IMR-90 (cell line): ENCODE measurements around the gene RIIAD1.

Experiments used
- CEBPB ChIP-seq: IDR thresholded peaks from 2 replicates; pipeline ENCODE4 v1.6.1; 2012; ENCODE audit warnings: low read depth, low read length, improper control_type of control experiment
- POLR2A ChIP-seq: IDR thresholded peaks from 2 replicates; pipeline ENCODE4 v1.6.1; 2012; ENCODE audit warnings: mild to moderate bottlenecking, low read depth, low read length
- RAD21 ChIP-seq: IDR thresholded peaks from 2 replicates; pipeline ENCODE4 v1.6.1; 2012; ENCODE audit warnings: low read length, improper control_type of control experiment
- SMC3 ChIP-seq: fragments of 150-350 bp; IDR thresholded peaks from 2 replicates; pipeline ENCODE4 v1.6.1; 2016; ENCODE audit warnings: low read depth, mild to moderate bottlenecking, antibody characterized with exemption, low read length, moderate library complexity
- TF ChIP-seq, protein P1 (sequence below): conservative IDR thresholded peaks from 2 replicates; pipeline ENCODE4 v1.5.1; 2012; ENCODE audit warnings: mild to moderate bottlenecking, low read depth, low read length, improper control_type of control experiment

DNA sequence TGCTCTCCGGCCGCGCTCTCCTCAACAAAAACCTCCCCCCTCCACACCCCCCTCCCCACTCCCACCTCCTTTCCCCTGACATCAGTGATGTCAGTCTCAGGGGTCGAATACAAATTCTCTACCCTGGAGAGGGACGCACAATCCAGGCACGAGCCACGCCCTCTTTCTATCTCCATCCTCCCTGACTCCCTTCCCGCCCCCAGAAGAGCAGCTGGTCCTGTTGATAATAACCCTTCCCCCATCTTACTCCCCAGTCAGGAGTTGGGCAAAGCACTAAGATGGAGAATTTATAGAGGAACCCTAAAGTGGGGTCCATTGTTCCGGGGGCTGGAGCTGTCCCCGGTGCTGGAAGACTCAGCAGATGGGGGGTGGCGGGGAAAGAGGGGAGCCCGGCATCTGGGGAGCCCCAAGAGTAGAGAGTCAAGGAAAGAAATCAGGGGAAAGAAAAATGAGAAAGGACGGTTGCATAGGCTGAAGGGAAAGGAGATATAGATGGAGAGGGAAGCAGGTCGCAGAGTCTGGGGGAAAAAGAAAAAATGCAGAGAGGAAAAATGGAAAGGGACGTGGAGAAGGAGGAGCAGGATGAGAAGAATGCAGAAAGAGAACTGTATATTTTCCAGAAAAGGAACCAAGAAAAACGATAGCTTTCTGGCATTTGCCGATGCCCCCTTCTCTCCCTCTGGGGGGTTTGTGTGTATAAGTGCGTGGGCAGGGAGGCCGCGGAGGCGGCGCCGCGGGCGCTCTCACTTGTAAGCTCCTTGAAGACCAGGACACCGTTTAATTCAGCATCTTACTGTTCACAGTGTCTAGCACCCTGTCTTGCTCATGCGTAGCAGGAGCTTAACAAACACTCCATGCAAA, 4.3 kb upstream of the RIIAD1 start, which contains the start of gene CELF3:
- TF ChIP-seq, protein P1, sequence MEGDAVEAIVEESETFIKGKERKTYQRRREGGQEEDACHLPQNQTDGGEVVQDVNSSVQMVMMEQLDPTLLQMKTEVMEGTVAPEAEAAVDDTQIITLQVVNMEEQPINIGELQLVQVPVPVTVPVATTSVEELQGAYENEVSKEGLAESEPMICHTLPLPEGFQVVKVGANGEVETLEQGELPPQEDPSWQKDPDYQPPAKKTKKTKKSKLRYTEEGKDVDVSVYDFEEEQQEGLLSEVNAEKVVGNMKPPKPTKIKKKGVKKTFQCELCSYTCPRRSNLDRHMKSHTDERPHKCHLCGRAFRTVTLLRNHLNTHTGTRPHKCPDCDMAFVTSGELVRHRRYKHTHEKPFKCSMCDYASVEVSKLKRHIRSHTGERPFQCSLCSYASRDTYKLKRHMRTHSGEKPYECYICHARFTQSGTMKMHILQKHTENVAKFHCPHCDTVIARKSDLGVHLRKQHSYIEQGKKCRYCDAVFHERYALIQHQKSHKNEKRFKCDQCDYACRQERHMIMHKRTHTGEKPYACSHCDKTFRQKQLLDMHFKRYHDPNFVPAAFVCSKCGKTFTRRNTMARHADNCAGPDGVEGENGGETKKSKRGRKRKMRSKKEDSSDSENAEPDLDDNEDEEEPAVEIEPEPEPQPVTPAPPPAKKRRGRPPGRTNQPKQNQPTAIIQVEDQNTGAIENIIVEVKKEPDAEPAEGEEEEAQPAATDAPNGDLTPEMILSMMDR: no peak
- TF ChIP-seq RAD21: no peak
- no peak for TF ChIP-seq SMC3
- TF ChIP-seq POLR2A: no peak
- TF ChIP-seq CEBPB: no peak
